Testis (tissue), 3 donors: ENCODE data around the gene KIF21B. TPM values are rescaled to one million over a fixed set of nuclear protein-coding genes. Genes with fewer than 3 reads are reported as not detected.
A peak's percentile ranks its signal among the peaks of the same experiment; 100 is the strongest.

Experiments used
- DNase-seq: peaks from one replicate; pipeline ENCODE4 v3.0.0-alpha.2; 2019
- H3K27ac ChIP-seq, 2 donors: fragments of 200-600 bp; sonication (generic); one replicate each; pipeline ENCODE4 v1.5.1; 2019
- H3K27me3 ChIP-seq: fragments of 200-600 bp; sonication (generic); one replicate; pipeline ENCODE4 v1.5.1; 2019
- H3K36me3 ChIP-seq: fragments of 200-600 bp; sonication (generic); one replicate; pipeline ENCODE4 v1.5.1; 2017; ENCODE audit warnings: low read depth; ENCODE audit errors: missing control alignments
- H3K4me1 ChIP-seq: fragments of 200-600 bp; sonication (generic); one replicate; pipeline ENCODE4 v1.5.1; 2019
- H3K4me3 ChIP-seq, 2 donors: fragments of 200-600 bp; sonication (generic); one replicate each; pipeline ENCODE4 v1.5.1; 2017 to 2019
- H3K9me3 ChIP-seq: fragments of 200-600 bp; sonication (generic); one replicate; pipeline ENCODE4 v1.5.1; 2017
- CTCF ChIP-seq, 3 experiments: fragments of 450-650 bp in 2 of 3; fragments of 200-600 bp in 1 of 3; sonication (generic) in 1 of 3; IDR thresholded peaks; one replicate each; pipeline ENCODE4 v1.5.1; 2016 to 2019; ENCODE audit warnings: antibody characterized with exemption in 3 of 3, mild to moderate bottlenecking in 2 of 3, moderate library complexity in 1 of 3
- POLR2A ChIP-seq: fragments of 450-650 bp; IDR thresholded peaks from one replicate; pipeline ENCODE4 v1.6.1; 2017; ENCODE audit warnings: antibody characterized with exemption, mild to moderate bottlenecking, moderate library complexity
- WGBS, 2 donors: methylation state at CpG; one replicate each; pipeline ENCODE4 v1.1.5; 2018; 5-methylcytosine and 5-hydroxymethylcytosine counted together
- intact Hi-C: fragments of 100-400 bp; cut with DNase I; formaldehyde crosslinking; loops from one replicate; pipeline ENCODE4 v1.15.1; 2023; ENCODE audit warnings: low total_unique reads
- polyA plus RNA-seq: library from polyadenylated mRNA; stranded (reverse); fragments of 350-450 nt; fragmentation: Illumina TruSeq; extraction: RNeasy Lipid Tissue Mini Kit (QIAGEN cat#74804); gene quantifications from one replicate; pipeline ENCODE4 v1.2.3, GENCODE V29; 2014; ENCODE audit warnings: low read depth, low replicate concordance; ENCODE audit not compliant: insufficient read depth
- total RNA-seq, 2 donors: library from RNA; depleted of rRNA; stranded (reverse); fragments of >200 nt; gene quantifications; one replicate each; pipeline ENCODE4 v1.2.3, GENCODE V29; 2016

The KIF21B gene
- total and polyA plus RNA-seq, 3 donors from 2014 or later = 23.3 to 32.7 (median 32.3) TPM

GRCh38 chr1:201020040-201020591, 3.4 kb downstream of the KIF21B start:
- no peaks in the 10 kb centered on the region for H3K9me3 ChIP-seq
- WGBS, 2 donors = 79 to 84% methylated on average over 3 to 4 of the region's 4 CpGs
- DNase-seq = no peak
- H3K4me3 ChIP-seq = no peak overlapping the region
- H3K4me1 ChIP-seq = peaks cover 21% of the 10 kb centered on the region
- H3K27ac ChIP-seq = no peak overlapping the region
- no peaks in the 10 kb centered on the region for H3K27me3 ChIP-seq
- TF ChIP-seq CTCF (IDR thresholded peaks at IDR 0.05) = no peak
- no peak for TF ChIP-seq POLR2A
- intact Hi-C loops = no loop called here
- H3K36me3 ChIP-seq = no peaks in the 10 kb centered on the region

- no peak for TF ChIP-seq CTCF (IDR thresholded peaks at IDR 0.05)
- no peak for TF ChIP-seq POLR2A
- Histone ChIP-seq H3K27ac (no peak overlapping the region), H3K27me3 (no peaks in the 10 kb centered on the region), H3K36me3 (no peaks in the 10 kb centered on the region), H3K9me3 (no peaks in the 10 kb centered on the region), H3K4me1 (peaks cover 23% of the 10 kb centered on the region), H3K4me3 (no peak overlapping the region)
- intact Hi-C loops = no loop called here
- peak; percentile 45 for DNase-seq
- WGBS, 2 donors = 87 to 94% methylated on average over 5 of the region's 5 CpGs
These were observed 4.1 kb downstream of the KIF21B start for GRCh38 chr1:201019321-201019977.

GRCh38 chr1:201017828-201018163, 5.7 kb downstream of the KIF21B start:
- intact Hi-C loops = no loop called here
- Histone ChIP-seq H3K9me3 (no peaks in the 10 kb centered on the region), H3K36me3 (no peaks in the 10 kb centered on the region), H3K4me3 (no peak overlapping the region), H3K4me1 (peaks cover 29% of the 10 kb centered on the region), H3K27ac (no peak overlapping the region), H3K27me3 (no peaks in the 10 kb centered on the region)
- DNase-seq = no peak
- WGBS, 2 donors = 67% methylated on average over 2 of the region's 2 CpGs; no CpG with 5 or more reads in 1 of the 2 donors
- no peak for TF ChIP-seq CTCF (IDR thresholded peaks at IDR 0.05)
- no peak for TF ChIP-seq POLR2A

- WGBS, 2 donors = 59 to 81% methylated on average over 2 to 9 of the region's 9 CpGs
- no peaks in the 10 kb centered on the region for H3K9me3 ChIP-seq
- H3K4me1 ChIP-seq = peaks cover 26% of the 10 kb centered on the region
- DNase-seq = no peak
- TF ChIP-seq POLR2A (no peak), CTCF (IDR thresholded peaks at IDR 0.05) (no peak)
- no peaks in the 10 kb centered on the region for H3K27me3 ChIP-seq
- no peak overlapping the region for H3K27ac ChIP-seq
- H3K4me3 ChIP-seq = no peak overlapping the region
- intact Hi-C loops = no loop called here
- H3K36me3 ChIP-seq = no peaks in the 10 kb centered on the region
These were observed 6.3 kb downstream of the KIF21B start for GRCh38 chr1:201016943-201017827.
